ENCODE measurements around the gene EPM2AIP1.
"Not testable (repeated sequence)": the region's sequence is repeated elsewhere in the genome, so short reads cannot be mapped to it uniquely, and the experiment has no call there.

Gene EPM2AIP1

DNA sequence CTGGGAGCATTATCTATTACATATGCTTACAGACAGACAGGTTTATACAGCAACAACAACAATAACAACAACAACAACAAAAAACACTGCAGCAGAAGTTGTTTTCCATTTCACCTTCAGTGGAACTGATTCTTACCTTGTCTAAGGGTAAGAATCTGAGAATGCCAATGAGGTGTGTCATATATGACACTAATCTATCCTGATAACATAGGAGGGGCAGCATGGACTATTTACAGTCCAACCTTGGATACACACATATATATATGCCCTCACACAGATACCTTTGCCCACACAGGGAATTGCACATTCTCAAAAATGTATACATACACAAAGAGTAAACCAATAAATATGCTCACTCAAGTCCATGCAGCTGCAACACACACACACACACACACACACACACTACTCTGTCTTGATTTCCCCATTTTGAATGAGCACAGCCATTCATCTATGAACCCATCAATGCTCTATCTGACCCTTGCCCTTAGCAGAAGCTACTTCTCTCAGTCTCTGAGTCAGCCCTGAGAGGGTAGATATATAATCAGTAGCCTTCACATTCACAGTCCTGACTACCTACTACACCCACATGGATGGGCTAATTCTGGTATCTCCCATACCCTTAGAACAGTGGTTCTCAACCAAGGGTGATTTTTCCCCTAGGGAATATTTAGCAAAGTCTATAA is 38.3 kb downstream of the EPM2AIP1 start:
- DNase-seq (ENCODE audit: low spot score) = no peak

DNA sequence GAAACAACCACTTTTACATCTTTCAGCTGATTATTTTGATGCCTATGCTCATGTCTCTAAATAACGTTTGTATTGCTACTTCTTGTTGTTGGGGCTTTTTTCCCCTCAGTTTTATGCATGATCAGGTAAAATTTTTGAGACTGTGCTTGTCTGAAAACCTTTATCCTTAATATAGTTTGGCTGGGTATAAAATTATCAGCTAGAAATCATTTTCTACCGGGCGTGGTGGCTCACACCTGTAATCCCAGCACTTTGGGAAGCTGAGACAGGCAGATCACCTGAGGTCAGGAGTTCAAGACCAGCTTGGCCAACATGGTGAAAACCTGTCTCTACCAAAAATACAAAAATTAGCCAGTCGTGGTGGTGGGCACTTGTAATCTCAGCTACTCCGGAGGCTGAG is 45.1 kb downstream of the EPM2AIP1 start:
- not testable (repeated sequence) for DNase-seq (ENCODE audit: low spot score)

DNA sequence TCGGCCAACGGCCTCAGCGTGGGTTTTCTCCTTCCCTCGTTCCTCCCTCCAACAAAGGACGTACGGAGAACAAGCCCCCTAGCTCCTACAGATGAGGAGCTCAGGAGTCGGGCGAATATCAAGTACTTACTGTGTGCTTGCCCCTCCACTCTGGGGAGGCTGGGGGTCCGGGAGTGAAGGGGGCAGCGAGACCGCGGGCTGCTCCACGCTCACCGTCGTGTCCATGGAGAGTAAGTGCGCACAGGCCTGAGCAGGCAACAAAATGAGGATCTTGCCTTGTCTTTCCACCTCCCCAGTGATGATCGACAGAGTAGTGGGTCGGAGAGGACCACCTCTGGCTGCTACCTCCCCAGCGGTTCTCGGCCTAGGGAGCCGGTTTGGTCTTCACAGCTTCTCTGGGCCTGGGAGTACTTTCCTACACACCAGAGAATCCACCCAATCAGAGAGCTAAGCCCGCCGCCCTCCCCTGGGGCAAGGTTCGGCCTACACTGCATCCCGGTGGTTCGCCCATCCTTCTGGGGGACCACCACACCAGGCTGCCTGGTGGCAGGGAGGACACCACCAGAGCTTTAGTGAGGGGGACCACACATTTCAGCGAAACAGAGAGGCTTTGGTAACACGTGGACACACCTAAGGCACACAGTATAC is 47.5 kb downstream of the EPM2AIP1 start:
- DNase-seq (ENCODE audit: low spot score) = no peak

DNA sequence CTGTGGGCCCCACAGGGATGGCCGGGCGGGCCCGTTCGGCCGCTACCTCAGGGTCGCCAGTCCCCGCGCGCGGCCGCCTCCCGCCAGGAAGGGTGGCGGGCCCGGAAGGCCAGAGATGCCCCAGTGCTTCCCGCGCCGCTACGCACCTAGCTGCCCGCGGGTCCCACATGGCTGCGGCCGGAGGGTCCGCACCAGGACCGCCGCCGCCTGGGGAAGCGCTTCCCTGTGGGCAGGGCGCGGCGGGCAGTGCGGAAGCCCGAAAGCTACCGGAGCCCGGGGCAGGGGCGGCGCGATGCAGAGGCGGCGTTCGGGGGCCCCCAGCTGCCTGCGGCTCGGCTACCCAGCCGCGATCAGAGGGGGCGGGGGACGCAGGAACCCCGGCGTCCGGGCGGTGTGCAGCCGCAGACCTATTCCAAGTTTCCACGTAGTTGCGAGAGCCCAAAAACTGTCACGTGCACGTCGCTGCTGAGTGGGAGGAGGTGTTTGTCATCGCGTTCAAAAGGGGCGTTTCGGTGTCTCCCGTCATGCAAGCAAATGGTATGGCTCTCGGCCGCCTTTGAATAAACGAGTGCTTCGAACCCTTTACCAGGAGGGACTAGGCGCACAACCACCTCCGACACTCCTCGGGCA is 48.2 kb downstream of the EPM2AIP1 start, which contains the start of gene TRANK1:
Gene TRANK1 (minus strand): TSS at position 414 of the 630 bp plus-strand sequence. CDS start 245 bp downstream, at position 169.
- peak; percentile 74 for DNase-seq (ENCODE audit: low spot score)

DNA sequence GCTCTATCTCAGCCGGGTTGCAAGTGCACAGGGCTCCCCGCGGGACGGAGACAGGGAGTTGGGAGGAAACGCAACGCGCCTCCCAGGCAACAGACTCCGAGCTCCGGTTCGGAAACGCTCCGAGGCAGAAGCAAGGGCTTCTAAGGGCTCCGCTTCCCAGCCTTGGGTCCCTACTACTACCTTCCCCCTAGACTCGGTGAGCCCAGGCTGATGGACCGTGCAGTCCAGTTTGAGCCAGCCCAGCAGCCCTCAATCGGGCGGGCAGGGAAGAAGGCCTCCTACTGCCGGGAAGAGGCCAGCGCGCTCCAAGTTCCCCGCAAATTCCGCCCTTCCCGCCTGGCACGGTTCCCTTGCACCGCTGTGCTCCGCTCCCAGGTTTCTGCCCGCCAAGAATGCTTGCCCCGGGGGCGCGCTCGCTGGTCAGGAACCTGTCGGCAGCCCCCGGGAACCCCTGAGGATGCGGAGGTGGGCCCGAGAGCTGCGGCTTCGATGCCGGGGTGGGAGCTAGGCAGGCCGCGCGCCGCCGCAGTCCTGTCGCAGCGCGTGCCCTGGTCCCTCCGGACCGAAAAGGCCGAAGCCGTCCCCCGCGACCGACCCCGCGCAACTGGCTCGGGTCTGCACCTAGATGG is 48.8 kb downstream of the EPM2AIP1 start:
- DNase-seq (ENCODE audit: low spot score) = peak; percentile 65

- no peak for DNase-seq (ENCODE audit: low spot score)
Observed at GRCh38 chr3:36943601-36944000, 49.3 kb downstream of the EPM2AIP1 start.

DNA sequence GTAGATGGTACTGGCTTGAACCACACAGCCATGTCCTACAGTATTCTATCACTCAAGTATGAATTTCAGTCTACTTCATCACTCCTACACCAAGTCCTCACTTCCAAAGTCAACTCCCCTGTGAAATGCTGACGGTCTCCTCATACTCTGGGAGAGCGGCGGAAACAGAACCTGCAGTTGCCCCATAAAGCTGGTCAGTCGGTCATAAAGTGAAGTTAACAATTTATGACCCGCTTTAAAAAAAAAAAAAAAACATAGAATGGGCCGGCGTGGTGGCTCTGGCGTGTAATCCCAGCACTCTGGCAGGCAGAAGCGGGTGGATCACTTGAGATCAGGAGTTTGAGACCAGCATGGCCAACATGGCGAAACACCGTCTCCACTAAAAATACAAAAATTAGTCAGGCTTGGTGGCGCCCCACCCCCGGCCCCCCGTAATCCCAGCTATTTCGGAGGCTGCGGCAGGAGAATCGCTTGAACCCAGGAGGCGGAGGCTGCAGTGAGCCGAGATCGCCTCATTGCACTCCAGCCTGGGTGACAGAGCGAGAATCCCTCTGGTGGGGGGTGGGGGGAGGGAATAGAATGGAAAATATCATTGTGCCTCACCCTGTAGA is 50.2 kb downstream of the EPM2AIP1 start:
- no peak for DNase-seq (ENCODE audit: low spot score)

GRCh38 chr3:36941658-36942057 is 51.3 kb downstream of the EPM2AIP1 start:
- no peak for DNase-seq (ENCODE audit: low spot score)

DNA sequence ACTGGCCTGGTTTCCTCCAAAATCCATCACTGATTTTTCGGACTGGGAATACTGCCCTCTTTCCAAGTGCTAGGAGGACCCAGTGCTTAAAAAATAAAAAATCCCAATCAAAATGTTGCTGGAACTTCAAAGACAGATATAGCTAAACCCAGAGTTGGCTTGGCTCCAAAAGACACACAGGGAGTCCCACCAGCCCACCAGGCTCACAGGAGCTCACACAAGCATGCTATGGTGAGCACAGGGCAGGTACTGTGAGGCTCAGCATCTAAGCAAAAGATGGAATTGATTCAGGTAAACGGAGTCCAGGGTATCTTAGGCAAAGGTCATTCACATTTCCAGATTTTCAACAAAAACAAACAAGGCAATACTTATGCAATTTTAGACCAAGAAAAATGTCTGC is 51.8 kb downstream of the EPM2AIP1 start:
- no peak for DNase-seq (ENCODE audit: low spot score)

- DNase-seq (ENCODE audit: low spot score) = no peak
Observed at GRCh38 chr3:36937492-36937891, 55.4 kb downstream of the EPM2AIP1 start.

All from Ammon's horn (tissue), 1 donor.